AG08396 (cell line): Measurements from ENCODE around the gene DTX4.

Source experiments
- DNase-seq: peaks from one replicate; pipeline ENCODE4 v3.0.0; 2012; ENCODE audit warnings: low spot score, mixed read lengths

Gene DTX4

DNA sequence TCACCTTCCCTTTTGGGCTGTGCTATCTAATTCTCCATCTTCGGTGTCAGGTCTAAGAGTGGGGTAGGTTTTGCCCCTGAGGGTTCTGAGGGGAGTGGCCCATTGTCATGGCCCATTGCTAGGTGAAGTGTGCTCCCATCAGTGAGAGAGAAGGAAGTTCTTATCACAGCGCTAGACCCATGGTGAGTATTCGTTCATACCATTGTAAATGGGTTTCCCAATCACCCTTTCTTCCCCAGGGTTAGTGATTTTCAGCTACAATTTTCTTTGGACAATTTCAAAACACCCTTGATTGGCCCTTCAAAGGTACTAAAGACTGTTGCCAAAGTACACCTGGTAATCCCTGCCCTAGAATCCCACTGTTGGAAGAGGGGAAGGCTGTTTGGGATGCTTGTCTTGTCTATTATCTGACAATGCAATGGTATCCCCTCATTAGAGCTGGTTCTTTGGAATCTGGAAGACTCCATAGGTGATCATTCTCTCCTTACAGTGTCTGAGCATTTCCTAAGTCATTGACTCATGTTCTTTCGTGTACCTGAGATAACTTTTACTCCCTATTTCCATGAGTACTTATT, 20.6 kb downstream of the DTX4 start:
- no peak for DNase-seq

DNA sequence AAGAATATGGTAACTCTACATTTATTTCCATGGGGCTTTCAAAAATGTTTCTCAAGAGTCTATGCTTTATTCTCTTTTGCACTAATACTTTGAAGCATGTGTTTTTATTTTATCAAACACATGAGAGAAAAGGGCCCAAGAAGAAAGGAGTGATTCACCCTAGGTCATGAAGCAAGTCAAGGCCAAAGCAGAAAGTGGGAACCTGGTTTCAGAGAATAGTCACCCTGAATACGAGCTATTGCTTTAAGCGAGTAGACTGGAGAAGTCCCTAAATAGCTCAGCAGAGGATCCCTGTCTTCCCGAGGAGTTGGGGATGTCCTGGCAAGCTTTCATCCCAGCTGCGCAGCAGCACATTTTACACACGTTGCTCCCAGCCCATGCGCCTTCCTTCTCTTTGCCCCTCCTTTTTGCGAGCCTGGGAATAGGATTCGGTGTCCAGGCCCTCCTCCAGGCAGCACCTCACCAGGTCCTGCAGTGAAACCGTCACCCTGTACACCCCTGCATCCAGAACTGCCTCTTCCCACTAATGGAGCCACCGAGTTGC, 21.7 kb downstream of the DTX4 start:
- DNase-seq: no peak

DNA sequence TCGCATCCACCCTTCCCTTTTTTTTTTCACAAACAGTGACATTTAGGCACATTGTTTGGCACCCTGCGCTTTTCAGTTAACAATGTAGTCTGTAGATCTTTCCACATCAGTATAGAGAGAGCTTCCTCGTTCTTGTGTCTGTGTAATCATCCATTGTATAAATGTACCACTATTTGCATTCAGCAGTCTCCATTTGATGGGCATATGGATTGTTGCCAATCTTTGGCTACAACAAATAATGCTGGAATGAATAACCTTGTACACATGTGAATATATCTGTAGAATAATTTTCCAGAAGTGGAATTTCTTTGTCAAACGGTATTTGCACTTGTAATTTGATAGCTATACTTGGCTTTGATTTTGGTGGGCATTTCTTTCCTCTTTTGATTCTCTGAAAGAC, 23.7 kb downstream of the DTX4 start:
- DNase-seq: no peak

DNA sequence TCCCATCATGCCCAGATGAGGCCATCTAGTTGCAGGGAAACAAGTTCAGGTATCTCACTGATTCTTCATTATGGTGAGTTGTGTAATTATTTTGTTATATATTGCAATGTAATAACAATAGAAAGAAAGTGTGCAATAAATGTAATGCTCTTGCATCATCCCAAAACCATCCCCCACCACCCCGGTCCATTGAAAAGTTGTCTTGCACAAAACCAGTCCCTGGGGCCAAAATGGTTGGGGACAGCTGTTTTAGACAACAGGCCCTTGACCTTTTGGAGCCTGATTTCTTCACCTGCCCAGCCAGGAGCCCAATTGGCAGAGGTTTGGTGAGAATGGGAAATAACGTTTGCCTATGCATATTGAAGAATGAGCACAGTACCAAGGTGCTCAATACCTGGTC, 24.8 kb downstream of the DTX4 start:
- no peak for DNase-seq

DNA sequence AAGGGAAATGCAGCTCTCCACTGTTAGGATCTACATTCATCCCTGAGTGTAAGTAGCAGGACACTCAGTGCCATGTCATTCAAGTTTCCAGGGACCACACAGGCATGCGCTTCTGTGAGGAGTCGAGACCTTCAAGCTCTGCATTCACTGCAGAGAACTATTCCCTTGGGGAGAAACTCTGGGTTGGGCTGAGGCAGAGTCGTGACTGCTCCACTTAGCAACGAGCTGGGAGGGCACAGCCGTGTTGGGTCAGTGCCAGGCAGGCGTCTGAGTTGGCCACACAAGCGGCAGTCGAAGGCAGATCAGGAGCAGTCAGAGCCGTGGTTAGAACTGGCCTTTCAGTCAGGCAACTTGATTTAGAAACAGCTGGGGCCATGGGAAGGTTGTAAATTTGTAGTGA, 26.1 kb downstream of the DTX4 start:
- DNase-seq: peak; percentile 74

DNA sequence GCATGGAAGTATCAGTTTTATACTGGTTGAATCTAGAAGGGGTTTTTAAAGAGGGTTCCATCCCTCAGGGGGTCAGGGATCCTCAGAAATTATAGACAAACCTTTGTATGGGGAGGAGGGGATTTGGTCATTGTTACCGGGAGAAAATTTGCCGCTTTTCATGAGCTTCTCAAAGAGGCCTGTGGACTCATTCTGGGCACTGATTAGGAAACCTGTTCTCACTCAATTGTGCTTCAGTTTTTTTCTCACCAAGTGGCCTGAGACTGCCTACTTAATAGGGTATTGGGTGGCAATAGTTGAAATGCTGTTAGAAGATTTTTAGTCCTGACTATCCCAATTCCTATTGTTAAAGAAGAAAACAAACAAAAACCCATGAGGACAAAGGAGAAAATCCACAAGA, 26.8 kb downstream of the DTX4 start:
- no peak for DNase-seq

DNA sequence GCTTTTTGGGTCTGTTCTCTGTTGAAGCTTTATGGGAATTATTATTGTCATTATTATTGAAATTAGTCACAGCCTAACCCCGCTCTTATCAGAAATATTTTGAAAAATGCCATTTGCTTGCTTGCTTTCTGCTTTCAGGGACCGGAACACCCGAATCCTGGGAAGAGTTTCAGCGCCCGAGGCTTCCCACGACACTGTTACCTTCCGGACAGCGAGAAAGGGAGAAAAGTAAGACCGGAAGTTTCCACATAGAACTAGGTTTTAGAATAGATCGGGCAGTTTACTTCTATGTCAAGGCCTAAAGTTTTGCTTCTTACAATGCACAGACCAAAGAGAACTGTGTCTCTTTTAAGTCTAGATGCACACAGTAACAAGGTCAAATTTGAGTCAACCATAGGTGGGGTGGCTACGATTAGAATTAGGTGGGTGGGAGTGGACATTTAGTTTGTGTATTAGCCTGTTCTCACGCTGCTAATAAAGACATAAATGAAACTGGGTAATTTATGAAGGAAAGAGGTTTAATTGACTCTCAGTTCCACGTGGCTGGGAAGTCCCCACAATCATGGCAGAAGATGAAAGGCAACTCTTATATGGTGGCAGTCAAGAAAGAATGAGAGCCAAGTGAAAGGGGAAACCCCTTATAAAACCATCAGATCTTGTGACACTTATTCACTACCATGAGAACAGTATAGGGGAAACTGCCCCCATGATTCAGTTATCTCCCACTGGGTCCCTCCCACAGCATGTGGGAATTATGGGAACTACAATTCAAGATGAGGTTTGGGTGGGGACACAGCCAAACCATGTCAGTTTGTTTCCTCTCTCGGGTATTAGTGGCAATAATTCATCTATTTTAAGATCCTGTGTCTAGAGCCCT, 27.9 kb downstream of the DTX4 start:
- DNase-seq: no peak

DNA sequence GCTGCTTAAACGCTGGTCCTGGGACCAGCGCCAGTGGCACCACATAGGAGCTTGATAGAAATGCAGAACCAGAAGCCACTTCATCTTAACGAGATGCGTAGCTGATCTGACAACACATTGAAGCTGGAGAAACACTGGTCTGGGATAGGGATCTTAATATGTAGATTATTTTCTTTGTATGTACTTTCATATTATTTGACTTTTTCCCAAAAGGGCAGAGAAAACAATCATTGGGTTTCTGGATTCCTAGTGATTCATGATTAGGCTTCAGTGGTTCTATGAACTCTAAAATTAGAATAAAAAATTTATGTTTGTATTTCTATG, 28.5 kb downstream of the DTX4 start:
- no peak for DNase-seq

DNA sequence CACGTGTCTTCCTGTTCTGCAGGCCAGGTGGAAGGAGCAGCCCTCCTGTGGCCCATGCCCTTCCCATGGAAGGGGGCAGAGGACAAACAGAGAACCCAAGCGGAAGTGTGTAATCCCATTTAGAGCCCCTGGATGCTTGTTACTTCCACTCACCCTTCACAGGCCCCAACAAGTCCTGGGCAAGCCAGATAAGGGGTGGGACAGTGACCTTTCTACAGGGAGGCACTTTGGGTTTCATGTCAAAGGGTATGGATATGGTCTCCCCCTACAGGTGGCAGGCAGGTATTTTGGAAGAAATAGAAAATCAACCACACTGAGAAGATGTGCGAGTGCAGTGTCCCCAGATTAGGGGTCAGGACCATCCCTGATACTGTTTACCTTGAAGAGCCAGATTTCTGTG, 29.4 kb downstream of the DTX4 start:
- no peak for DNase-seq

DNA sequence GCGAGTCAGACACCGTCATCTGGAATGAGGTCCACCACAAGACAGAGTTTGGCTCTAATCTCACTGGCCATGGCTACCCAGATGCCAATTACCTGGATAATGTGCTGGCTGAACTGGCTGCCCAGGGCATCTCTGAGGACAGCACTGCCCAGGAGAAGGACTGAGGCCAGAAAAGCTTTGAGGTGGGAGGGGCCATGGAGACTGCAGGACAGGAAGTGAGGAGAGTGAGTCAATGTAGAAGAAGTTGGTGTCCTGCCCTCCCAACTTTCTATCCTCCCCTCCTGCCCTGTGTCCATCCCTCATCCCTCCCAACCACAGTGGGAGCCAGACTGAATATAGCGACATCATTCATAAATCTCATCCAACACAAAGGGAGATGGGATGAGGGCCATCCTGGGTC, 32.8 kb downstream of the DTX4 start:
- no peak for DNase-seq

DNA sequence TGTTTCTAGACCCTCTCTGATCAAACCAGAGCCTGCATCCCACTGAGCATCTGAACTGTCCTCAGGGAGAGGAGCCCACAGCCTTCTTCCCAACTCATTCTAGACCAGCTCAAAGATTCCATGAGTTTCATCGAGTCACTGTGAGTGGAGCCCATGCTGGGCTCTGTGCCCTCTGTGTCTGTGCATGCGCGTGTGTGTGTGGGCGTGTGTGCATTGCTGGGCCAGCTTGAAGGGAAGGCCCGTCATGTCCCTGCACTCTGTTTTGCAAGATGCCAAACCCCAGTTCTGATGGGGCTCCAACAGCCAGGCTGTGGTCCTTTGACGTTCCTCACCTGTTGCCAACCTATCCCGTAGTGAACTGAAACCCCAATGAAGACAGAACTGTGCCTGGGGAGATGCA, 33.7 kb downstream of the DTX4 start:
- no peak for DNase-seq

DNA sequence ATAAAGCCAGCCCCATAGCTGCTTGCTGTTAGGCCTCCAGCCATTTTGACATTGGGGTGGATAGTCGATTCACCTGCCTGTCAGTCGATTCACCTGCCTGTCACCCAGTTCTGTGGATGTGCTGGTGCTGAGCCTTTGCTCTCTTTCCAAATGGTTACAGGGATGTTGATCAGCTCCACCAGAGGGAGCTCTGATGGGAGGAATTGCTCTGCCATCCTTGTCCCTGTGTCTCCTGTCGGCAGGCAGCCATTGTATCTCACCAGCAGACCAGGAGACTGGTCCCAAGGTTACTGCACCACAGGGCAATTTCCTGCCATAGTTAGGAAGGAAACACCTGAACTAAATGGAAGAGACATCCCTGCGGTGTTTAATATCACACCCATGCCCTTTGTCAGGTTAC, 34.7 kb downstream of the DTX4 start:
- peak; percentile 39 for DNase-seq

DNA sequence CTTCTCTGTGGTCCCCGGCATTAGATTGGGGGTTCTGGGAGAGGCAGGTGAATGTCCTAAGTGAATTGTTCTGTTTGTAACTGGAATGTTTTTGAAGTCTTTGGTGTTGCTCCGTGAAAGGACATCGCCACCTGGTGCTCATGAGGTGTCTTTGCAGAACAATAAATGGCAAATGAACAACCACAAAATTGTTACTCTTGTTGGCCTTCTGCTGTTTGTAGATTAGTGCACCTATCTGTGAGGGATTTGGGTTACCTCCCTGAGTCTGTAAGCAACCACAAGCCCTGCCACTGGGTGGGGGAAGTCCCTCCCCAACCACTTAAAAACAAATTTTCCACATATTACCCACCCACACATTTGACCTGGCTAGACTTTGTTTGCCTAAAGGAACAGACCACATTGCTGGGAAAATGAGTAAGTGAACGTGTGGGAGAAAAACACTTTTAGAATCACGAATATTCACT, 36.1 kb downstream of the DTX4 start:
- peak; percentile 37 for DNase-seq

DNA sequence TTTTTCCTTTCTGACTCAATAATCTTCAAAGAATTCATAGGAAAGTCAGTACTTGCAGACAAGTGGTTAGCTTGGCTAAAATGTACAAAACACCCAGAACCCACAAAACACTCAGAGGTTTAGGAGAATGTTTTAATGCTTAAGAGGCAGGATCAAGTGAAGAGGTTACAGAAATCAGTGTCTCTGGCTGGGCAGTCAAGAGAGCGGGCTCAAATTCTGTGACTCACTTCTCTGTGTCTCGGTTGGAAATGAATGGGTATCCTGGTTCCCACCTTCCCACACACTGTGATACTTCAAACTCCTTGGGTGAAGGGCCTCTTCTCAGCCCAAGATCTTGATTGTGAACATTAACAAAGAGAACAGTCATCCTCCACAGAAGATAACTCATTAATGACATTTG, 37.0 kb downstream of the DTX4 start:
- no peak for DNase-seq

DNA sequence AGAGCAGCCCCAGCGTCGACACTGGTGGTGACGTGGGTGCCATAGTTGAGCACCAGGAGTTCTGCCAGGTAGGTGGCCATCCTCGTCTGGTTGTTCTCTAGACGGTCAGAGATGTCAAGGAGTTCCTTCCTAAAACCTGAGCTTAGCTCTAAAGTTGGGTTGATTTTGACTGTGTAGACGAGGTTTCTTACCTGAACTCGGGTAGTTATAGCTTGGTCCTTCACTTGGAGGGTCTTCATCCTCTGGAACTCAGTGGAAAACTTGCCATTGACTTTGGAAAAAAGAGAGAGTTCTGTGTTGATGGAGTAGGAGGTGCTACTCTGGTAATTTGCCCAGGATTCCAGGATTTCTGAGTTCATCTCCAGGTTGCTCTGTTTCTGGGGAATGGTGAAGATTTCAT, 40.3 kb downstream of the DTX4 start:
- DNase-seq: no peak

DNA sequence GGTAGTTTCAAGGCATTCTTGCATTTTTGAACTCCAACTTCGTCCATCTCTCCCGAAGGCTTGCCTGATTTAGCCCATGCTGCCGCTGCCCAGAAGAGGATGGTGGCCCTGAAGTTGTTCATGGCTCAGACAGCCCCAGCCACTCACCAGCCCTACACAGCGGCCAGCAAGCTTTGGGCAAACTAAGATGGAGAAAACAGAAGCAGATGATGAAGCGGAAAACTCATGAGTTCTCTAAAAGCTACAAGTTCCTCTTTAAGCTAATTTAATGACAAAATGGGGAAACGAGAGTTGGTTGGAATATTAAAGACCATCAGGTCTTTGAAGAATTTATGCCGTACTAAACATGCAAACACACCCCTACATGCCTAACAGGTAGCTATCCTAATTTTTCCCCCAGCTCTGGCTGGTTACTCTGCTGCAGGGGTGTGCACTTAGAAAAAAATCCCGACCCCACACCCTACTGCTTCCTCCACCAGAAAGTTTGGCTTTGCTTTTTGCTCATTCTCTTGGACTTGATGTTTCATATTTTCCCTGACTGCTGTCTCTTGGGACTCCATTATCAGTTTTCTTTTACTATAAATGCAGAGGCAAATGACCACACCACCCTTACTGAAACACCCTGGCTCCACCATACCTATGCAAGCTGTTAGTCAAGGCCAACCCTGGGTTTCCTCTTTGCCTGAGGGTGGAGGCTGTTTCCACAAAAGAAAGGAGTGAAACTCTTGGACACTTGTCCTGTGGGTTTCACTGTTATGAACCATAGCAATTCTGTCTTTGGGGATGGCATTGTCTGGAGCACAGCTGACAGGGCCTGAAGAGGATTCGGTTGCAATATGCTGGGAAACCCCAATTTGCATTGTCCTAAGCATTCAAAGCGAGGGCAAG, 41.1 kb downstream of the DTX4 start, which contains the start of gene MPEG1:
Gene MPEG1, minus strand, starts transcription at position 184 of the 888 bp plus-strand sequence. Its CDS starts 62 bp downstream, at position 122.
- DNase-seq: no peak

DNA sequence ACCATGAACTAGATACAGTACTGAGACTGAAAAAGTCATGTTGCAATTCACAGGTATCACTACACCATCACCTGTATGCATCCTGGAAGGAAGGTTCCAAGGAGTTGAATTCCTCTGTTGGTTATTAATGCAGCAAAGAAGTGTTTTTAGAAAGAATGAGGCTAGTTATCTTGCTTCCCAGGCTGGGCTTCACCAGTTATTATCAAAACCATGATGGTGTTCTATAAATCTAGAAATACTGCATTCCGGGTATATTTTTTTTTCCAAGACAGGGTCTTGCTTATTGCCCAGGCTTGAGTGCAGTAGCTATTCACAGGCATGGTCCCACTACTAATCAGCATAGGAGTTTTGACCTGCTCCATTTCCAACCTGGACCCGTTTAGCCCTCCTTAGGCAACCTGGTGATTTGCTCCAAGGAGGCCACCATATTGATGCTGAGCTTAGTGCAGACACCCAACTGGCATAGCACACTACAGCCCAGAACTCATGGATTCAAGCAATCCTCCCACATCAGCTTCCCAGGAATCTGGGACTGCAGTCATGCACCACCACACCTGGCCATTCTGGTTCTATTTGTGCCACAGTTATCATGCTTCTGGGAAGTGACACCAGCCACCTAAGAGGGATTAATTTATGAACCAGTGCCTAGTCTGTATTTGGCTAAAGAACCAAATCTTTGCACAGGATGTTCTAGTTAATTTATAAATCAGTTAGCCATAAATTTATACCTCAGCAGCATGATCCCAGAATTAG, 42.4 kb downstream of the DTX4 start:
- no peak for DNase-seq

DNA sequence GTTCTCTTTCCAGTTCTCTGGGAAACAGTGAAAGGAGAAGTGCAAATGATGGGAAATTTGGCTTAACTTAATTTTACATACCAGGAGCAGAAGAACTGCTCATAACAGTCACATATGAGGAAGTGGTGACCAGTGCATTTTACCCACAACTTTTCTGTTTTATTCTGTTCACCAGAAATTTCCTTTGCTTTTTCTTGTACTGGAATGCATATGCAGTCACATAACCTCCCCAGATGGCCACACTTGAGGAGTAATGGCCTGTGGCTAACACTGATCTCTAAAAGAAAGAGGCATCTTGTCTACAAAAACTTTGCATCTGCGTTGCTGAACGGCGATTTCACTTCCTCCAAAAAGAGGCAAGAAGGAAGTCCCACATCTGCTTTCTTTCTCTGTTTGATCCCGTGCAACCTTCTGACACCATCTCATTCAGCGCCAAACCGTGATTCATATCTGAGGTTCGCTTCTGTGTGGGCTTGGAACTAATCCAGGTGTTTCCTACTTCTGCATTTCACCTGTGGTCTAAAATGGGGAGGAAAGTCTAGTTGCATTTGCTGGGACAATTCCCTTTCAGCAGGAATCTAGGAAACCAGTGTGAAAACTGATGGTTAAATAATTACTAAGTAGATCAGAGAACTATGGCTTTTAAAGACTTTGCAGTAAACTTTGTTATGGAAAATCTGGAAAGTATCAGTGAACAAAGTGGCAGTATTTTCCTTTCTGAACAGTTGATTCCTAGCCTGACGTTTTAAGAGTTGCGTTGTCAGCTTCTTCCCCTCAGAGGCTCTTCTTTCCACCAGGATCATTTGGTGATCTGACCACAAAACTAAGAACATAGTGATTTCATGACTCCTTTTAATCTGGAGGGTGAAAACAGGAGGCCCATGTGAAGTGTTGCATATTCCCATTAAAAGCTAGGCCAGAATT, 45.0 kb downstream of the DTX4 start:
- DNase-seq: peak; percentile 37

DNA sequence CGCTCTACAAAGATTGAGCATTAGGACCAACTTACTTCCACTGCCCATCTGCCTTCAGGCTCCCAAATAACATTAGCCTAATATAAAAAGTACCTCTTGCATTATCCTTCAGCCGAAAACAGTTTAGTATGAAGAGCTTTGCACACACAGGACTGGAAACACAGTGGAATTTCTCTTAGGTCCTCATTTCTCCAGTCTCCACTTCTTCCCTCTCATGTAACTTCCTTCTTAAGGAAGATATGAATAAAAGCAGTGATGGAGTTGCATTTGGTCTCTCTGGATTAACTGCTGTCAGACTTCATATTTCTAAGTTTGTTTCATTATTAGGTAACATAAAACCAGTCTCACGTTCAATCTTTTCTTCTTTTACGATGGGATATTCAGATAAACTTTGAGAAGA, 46.4 kb downstream of the DTX4 start:
- DNase-seq: no peak

DNA sequence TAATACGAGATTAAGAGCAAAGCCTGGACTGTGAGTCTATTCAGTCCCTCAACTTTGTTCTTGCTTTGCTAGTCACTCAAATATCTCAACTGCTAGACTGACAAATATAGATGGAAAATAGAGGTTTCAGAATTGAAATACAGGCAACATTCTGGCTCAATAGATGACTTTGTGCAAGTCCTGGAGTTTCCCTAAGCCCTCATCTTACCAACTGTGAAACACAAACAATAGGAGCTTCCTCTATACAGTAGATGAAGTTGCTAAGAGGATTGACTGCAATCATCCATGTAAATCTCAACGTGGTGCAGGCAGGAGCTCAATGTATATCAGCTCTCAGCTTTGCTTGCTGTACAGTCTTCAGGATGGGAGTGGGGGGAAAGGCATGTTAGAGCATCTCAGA, 47.0 kb downstream of the DTX4 start:
- DNase-seq: no peak

DNA sequence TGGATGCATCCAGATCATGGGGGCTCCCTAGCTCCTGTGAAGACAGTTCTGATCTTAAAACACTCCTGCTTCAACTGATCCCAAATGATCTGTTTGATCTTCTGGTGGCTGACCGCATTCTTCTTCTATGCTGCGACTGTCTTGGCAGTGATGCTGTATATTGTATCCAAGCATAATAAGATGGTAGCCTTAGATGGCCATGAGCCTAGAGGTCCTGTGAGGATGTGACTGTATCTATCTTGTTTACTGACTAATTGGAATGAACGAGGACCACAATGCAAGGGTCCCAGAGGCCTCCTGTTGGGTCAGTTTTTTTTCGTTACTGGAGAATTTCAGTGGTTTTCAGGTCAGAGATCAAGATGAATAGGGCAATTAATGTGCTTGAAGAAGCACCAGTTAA, 47.9 kb downstream of the DTX4 start:
- no peak for DNase-seq
